ENCODE results near the gene PRCC. TPM values are rescaled to one million over a fixed set of nuclear protein-coding genes. Genes with fewer than 3 reads are reported as not detected.

The PRCC gene
- total and polyA plus RNA-seq, 12 donors, result 32.1 to 56.9 (median 44.2) TPM

DNA sequence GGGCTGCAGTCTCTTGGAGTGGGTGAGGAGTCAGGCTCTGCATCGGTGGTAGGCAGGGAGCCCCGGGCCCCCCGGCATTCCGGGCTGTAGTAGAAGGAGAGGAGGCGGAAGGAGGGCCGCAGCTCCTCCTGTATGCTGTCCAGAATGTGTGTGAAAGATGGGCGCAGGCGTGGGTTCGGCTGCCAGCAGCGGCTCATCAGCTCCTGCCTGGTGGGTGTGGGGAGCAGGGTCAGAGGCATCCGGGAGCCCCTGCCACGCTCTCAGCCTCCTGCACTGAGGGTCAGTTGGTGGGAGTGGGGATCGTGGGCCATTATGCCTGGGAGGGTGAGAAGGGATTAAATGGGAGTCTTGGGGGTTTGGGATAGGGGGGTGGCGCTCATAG, 73.6 kb downstream of the PRCC start:
- TF ChIP-seq, protein P1, sequence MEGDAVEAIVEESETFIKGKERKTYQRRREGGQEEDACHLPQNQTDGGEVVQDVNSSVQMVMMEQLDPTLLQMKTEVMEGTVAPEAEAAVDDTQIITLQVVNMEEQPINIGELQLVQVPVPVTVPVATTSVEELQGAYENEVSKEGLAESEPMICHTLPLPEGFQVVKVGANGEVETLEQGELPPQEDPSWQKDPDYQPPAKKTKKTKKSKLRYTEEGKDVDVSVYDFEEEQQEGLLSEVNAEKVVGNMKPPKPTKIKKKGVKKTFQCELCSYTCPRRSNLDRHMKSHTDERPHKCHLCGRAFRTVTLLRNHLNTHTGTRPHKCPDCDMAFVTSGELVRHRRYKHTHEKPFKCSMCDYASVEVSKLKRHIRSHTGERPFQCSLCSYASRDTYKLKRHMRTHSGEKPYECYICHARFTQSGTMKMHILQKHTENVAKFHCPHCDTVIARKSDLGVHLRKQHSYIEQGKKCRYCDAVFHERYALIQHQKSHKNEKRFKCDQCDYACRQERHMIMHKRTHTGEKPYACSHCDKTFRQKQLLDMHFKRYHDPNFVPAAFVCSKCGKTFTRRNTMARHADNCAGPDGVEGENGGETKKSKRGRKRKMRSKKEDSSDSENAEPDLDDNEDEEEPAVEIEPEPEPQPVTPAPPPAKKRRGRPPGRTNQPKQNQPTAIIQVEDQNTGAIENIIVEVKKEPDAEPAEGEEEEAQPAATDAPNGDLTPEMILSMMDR (IDR thresholded peaks at IDR 0.05), result no peak
- intact Hi-C loops (cut with DNase I), result loop anchor here in 3 of 10 donors (2.0 to 10.0 kb wide), 3 partner anchors 42 to 86 kb away; partner anchors contain the start of gene LRRC71 (in 1 of the 3)
- H3K27me3 ChIP-seq, result peaks cover 3 to 81% (median 64%) of the 10 kb centered on the region in 7 donors

DNA sequence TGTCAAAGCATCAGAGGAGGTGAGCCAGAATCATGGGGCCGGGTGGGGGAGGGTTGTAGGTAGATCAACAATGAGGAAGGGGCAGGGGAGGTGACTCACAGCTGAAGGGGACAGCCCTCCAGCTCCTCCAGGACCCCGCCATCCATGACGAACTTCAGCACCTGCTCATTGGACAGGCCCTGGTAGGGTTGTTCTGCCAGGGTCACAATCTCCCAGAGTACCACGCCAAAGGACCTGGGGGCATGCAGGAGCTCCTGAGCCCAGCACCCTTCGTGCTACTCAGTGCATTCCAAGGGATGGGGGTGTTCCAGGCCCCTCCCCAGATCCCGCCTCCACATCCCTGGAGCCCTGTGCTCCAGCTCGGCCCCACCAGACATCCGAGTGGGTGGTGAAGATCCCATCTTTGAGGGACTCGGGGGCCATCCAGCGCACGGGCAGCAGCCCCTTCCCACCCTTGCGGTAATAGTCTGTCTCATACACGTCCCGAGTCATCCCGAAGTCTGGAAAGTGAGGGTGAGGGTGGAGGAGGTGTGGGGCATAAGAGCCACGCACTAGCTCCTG, 74.0 kb downstream of the PRCC start:
- H3K27ac ChIP-seq, result no peak overlapping the region
- H3K4me3 ChIP-seq, result no peak overlapping the region
- ATAC-seq (no peak), DNase-seq (no peak)
- 78 to 81% methylated on average over 16 of the region's 16 CpGs for WGBS, 2 donors
- no peaks in the 10 kb centered on the region for H3K9me3 ChIP-seq
- TF ChIP-seq, protein P1 (IDR thresholded peaks at IDR 0.05), result no peak
- H3K27me3 ChIP-seq, result peaks cover 3 to 79% (median 69%) of the 10 kb centered on the region in 7 donors
- peaks cover 0 to 7% (median 5%) of the 10 kb centered on the region in 9 donors for H3K4me1 ChIP-seq
- H3K36me3 ChIP-seq, result no peaks in the 10 kb centered on the region
- intact Hi-C loops (cut with DNase I), result loop anchor here in 3 of 10 donors (2.0 to 10.0 kb wide), 3 partner anchors 41 to 86 kb away; partner anchors contain the start of gene LRRC71 (in 1 of the 3)

More for the DNA sequence above, 73.6 kb downstream of the PRCC start:
- Histone ChIP-seq H3K4me3 (no peak overlapping the region), H3K9me3 (no peaks in the 10 kb centered on the region), H3K36me3 (no peaks in the 10 kb centered on the region), H3K4me1 (peaks cover 0 to 7% (median 5%) of the 10 kb centered on the region in 9 donors), H3K27ac (no peak overlapping the region)
- ATAC-seq, result no peak
- 66 to 67% methylated on average over 14 of the region's 14 CpGs for WGBS, 2 donors
- DNase-seq, result no peak

DNA sequence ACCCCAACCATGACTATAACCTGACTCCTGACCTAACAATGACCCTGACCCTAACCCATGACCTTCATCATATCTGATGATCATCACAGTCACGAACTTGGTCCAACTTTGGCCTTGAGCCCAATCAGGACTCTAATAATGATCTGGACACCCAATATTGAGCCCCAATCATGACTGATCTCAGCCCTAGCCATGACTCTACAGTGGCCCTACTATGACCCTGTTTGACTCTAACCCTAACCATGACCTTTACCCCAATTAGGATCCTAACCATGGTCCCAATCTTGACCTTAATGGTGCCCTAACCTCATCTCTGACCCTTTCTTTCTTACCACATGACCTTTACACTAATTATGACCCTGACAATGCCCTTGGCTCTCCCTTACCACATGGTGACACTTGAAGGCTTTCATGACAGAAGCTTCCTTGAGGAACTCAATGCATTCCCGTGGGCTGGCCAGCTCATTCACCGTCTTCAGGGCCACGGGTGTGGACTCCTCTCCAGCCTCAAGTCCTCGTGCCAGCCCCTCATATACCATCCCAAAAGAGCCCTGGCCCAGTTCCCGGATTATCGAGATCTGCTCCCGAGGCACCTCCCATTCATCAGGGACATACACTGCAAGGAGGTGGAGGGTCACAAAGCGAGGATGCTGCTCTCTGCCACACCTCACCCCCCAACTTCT, 75.4 kb downstream of the PRCC start:
- peaks cover 3 to 83% (median 78%) of the 10 kb centered on the region in 7 donors for H3K27me3 ChIP-seq
- H3K27ac ChIP-seq, result no peak overlapping the region
- no peak for DNase-seq
- intact Hi-C loops (cut with DNase I), result loop anchor here in 2 of 10 donors (5.0 to 10.0 kb wide), 2 partner anchors 82 to 85 kb away; partner anchors contain the start of gene LRRC71 (in 1 of the 2)
- no peaks in the 10 kb centered on the region for H3K9me3 ChIP-seq
- ATAC-seq, result no peak
- peaks cover 0 to 7% (median 5%) of the 10 kb centered on the region in 9 donors for H3K4me1 ChIP-seq
- TF ChIP-seq, protein P1 (IDR thresholded peaks at IDR 0.05), result no peak
- 80 to 81% methylated on average over 9 of the region's 9 CpGs for WGBS, 2 donors
- H3K36me3 ChIP-seq, result no peaks in the 10 kb centered on the region
- no peak overlapping the region for H3K4me3 ChIP-seq

GRCh38 chr1:156844102-156844501, 76.8 kb downstream of the PRCC start:
- DNase-seq, result no peak
- no peak overlapping the region for H3K27ac ChIP-seq
- no peak for ATAC-seq
- peaks cover 0 to 17% (median 9%) of the 10 kb centered on the region in 9 donors for H3K4me1 ChIP-seq
- 36 to 41% methylated on average over 6 of the region's 6 CpGs for WGBS, 2 donors
- TF ChIP-seq, protein P1 (IDR thresholded peaks at IDR 0.05), result no peak
- no peak overlapping the region for H3K4me3 ChIP-seq
- H3K36me3 ChIP-seq, result no peaks in the 10 kb centered on the region
- H3K27me3 ChIP-seq, result peaks cover 3 to 92% (median 84%) of the 10 kb centered on the region in 7 donors
- intact Hi-C loops (cut with DNase I), result loop anchor here in 2 of 10 donors (5.0 to 10.0 kb wide), 2 partner anchors 81 to 83 kb away; partner anchors contain the start of gene LRRC71 (in 1 of the 2)
- H3K9me3 ChIP-seq, result no peaks in the 10 kb centered on the region

Data from heart right ventricle (tissue), 16 donors.